ENCODE data around the gene TK2. TPM values are rescaled to one million over a fixed set of nuclear protein-coding genes. Genes with fewer than 3 reads are reported as not detected.

TK2 gene
- total and polyA plus RNA-seq, 2 experiments from 2014 or later: 1.8 to 4.2 TPM

DNA sequence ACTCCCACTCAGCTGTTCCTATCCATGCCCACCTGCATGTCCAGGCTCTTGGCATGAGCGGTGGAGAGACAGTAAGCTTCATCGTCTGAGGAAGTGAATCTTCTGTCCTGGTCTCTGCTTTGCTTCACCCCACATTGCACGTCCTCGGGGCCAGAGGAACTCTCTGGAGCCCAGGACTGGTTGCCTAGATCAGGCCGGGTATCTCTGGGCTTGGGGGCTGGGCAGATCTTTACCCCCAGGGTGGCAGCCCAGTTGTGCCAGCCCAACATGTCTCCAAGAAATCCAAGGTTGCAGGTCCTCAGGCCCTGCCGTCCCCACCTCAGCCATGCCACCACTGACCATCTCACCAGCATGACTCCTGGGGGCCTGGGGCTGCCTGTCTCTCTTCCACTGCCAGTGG lies 64.5 kb downstream of the TK2 start:
- Histone ChIP-seq H3K4me1 (ENCODE audit: insufficient read depth) (no peaks in the 10 kb centered on the region), H3K9me2 (ENCODE audit: insufficient read depth) (no peaks in the 10 kb centered on the region), H3K36me3 (ENCODE audit: insufficient read depth) (no peaks in the 10 kb centered on the region), H3K27me3 (ENCODE audit: insufficient read depth) (no peaks in the 10 kb centered on the region), H4K20me1 (replicated peaks; ENCODE audit: insufficient read depth) (no peaks in the 10 kb centered on the region), H3K4me3 (no peak overlapping the region), H3F3A (replicated peaks; ENCODE audit: low read depth) (no peaks in the 10 kb centered on the region), H2AFZ (no peak overlapping the region), H3K4me2 (no peak overlapping the region), H3K27ac (ENCODE audit: low read depth) (no peak overlapping the region), H3K79me2 (replicated peaks; ENCODE audit: insufficient read depth) (no peaks in the 10 kb centered on the region)
- Mint-ChIP-seq H3K27ac (no peak overlapping the region), H3K9me3 (peaks cover 13% of the 10 kb centered on the region; the same call in 2 of the 3 replicates), H3K4me3 (no peak overlapping the region), H3K36me3 (ENCODE audit: low read depth) (no peaks in the 10 kb centered on the region; the same call in 1 of the 3 replicates), H3K27me3 (ENCODE audit: insufficient read depth, low read depth, poor library complexity) (peaks cover 6% of the 10 kb centered on the region), H3K4me1 (peaks cover 7% of the 10 kb centered on the region)
- DNase-seq (ENCODE audit: low spot score) (no peak), ATAC-seq (no peak)
- TF ChIP-seq CTCF (conservative IDR thresholded peaks at IDR 0.05; ENCODE audit: low read depth in 2 of 2): no peak

GRCh38 chr16:66484453-66485213 lies 65.3 kb downstream of the TK2 start:
- Histone ChIP-seq H3K9me2 (ENCODE audit: insufficient read depth) (no peaks in the 10 kb centered on the region), H3K4me1 (ENCODE audit: insufficient read depth) (no peaks in the 10 kb centered on the region), H3K79me2 (replicated peaks; ENCODE audit: insufficient read depth) (no peaks in the 10 kb centered on the region), H2AFZ (no peak overlapping the region), H3K4me3 (no peak overlapping the region), H3K4me2 (no peak overlapping the region), H3K27me3 (ENCODE audit: insufficient read depth) (no peaks in the 10 kb centered on the region), H3K27ac (ENCODE audit: low read depth) (no peak overlapping the region), H3K36me3 (ENCODE audit: insufficient read depth) (no peaks in the 10 kb centered on the region), H4K20me1 (replicated peaks; ENCODE audit: insufficient read depth) (no peaks in the 10 kb centered on the region), H3F3A (replicated peaks; ENCODE audit: low read depth) (no peaks in the 10 kb centered on the region)
- Mint-ChIP-seq H3K9me3 (peaks cover 11% of the 10 kb centered on the region; the same call in 2 of the 3 replicates), H3K27ac (no peak overlapping the region), H3K4me3 (no peak overlapping the region), H3K36me3 (ENCODE audit: low read depth) (no peaks in the 10 kb centered on the region; the same call in 1 of the 3 replicates), H3K27me3 (ENCODE audit: insufficient read depth, low read depth, poor library complexity) (peaks cover 6% of the 10 kb centered on the region), H3K4me1 (peaks cover 7% of the 10 kb centered on the region)
- ATAC-seq: no peak
- TF ChIP-seq CTCF (conservative IDR thresholded peaks at IDR 0.05; ENCODE audit: low read depth in 2 of 2) (peak in 1 of 2 experiments; percentile 20; a peak in 2 of 4 replicates), EZH2phosphoT487 (IDR thresholded peaks at IDR 0.05; ENCODE audit: unreplicated experiment) (no peak)
- no peak for DNase-seq (ENCODE audit: low spot score)

All from GM23338 (cell line).